IPS-20b (cell line): ENCODE measurements around the gene RUNX3.
"Not testable (repeated sequence)": the region's sequence is repeated elsewhere in the genome, so short reads cannot be mapped to it uniquely, and the experiment has no call there.

Source experiments
- H3K27ac ChIP-seq: one replicate; pipeline ENCODE4 v1.5.1; 2013; ENCODE audit warnings: low read length
- H3K27me3 ChIP-seq: 2 replicates; pipeline ENCODE4 v1.6.1; 2013; ENCODE audit warnings: mild to moderate bottlenecking, low read length, inconsistent platforms; ENCODE audit not compliant: insufficient read depth
- H3K36me3 ChIP-seq: 2 replicates; pipeline ENCODE4 v1.6.1; 2013; ENCODE audit warnings: low read depth, mild to moderate bottlenecking, inconsistent platforms, low read length, moderate library complexity; ENCODE audit not compliant: insufficient read depth
- H3K4me1 ChIP-seq: 2 replicates; pipeline ENCODE4 v1.6.1; 2013; ENCODE audit warnings: mild to moderate bottlenecking, control low read depth, inconsistent platforms, low read length, moderate library complexity; ENCODE audit not compliant: insufficient read depth
- H3K4me3 ChIP-seq: 2 replicates; pipeline ENCODE4 v1.5.1; 2013; ENCODE audit warnings: mild to moderate bottlenecking, low read length, inconsistent platforms
- H3K9ac ChIP-seq: 2 replicates; pipeline ENCODE4 v1.6.1; 2013; ENCODE audit warnings: low read depth, mild to moderate bottlenecking, inconsistent platforms, low read length, moderate library complexity
- H3K9me3 ChIP-seq: 2 replicates; pipeline ENCODE4 v1.6.1; 2013; ENCODE audit warnings: mild to moderate bottlenecking, low read depth, low read length, inconsistent platforms; ENCODE audit not compliant: insufficient read depth

Gene RUNX3

GRCh38 chr1:24930260-24931145, at the start of gene RUNX3:
TSS of gene RUNX3 (minus strand) at chr1:24930276. CDS start at chr1:24929868, 408 bp downstream.
- Histone ChIP-seq H3K27me3 (peaks cover 98% of the 10 kb centered on the region), H3K9me3 (no peaks in the 10 kb centered on the region; the same call in 1 of the 2 replicates), H3K36me3 (no peaks in the 10 kb centered on the region), H3K9ac (no peak within 1 kb of the TSS), H3K4me3 (peak within 1 kb of the TSS; percentile 60), H3K4me1 (peaks cover 35% of the 10 kb centered on the region; the same call in 1 of the 2 replicates), H3K27ac (no peak within 1 kb of the TSS)

- H3K27ac ChIP-seq, H3K4me1 ChIP-seq, H3K4me3 ChIP-seq, H3K36me3 ChIP-seq, H3K27me3 ChIP-seq, H3K9ac ChIP-seq: not testable (repeated sequence)
- H3K9me3 ChIP-seq: peaks cover 13% of the 10 kb centered on the region; the same call in 1 of the 2 replicates
These were observed 49.2 kb upstream of the RUNX3 start for GRCh38 chr1:24979232-24979631.

GRCh38 chr1:24978383-24979032, 48.4 kb upstream of the RUNX3 start:
- Histone ChIP-seq H3K36me3 (no peaks in the 10 kb centered on the region), H3K27me3 (no peaks in the 10 kb centered on the region), H3K4me1 (no peaks in the 10 kb centered on the region), H3K4me3 (no peak overlapping the region), H3K27ac (no peak overlapping the region), H3K9ac (no peak overlapping the region), H3K9me3 (peaks cover 13% of the 10 kb centered on the region; the same call in 1 of the 2 replicates)

GRCh38 chr1:24975391-24975790, 45.3 kb upstream of the RUNX3 start:
- Histone ChIP-seq H3K4me3 (no peak overlapping the region), H3K36me3 (no peaks in the 10 kb centered on the region), H3K27ac (no peak overlapping the region), H3K4me1 (peaks cover 15% of the 10 kb centered on the region), H3K27me3 (no peaks in the 10 kb centered on the region), H3K9ac (no peak overlapping the region), H3K9me3 (peaks cover 13% of the 10 kb centered on the region; the same call in 1 of the 2 replicates)

GRCh38 chr1:24973315-24973714, 43.2 kb upstream of the RUNX3 start:
- Histone ChIP-seq H3K27me3 (no peaks in the 10 kb centered on the region), H3K4me3 (no peak overlapping the region), H3K27ac (no peak overlapping the region), H3K36me3 (no peaks in the 10 kb centered on the region), H3K4me1 (peaks cover 15% of the 10 kb centered on the region), H3K9me3 (peaks cover 13% of the 10 kb centered on the region; the same call in 1 of the 2 replicates), H3K9ac (no peak overlapping the region)

- peaks cover 15% of the 10 kb centered on the region for H3K4me1 ChIP-seq
- H3K36me3 ChIP-seq: no peaks in the 10 kb centered on the region
- H3K27ac ChIP-seq: no peak overlapping the region
- peaks cover 13% of the 10 kb centered on the region; the same call in 1 of the 2 replicates for H3K9me3 ChIP-seq
- no peaks in the 10 kb centered on the region for H3K27me3 ChIP-seq
- no peak overlapping the region; the same call in 1 of the 2 replicates for H3K9ac ChIP-seq
- no peak overlapping the region for H3K4me3 ChIP-seq
These were observed 42.8 kb upstream of the RUNX3 start for GRCh38 chr1:24972915-24973242.

GRCh38 chr1:24972221-24972914, 42.3 kb upstream of the RUNX3 start:
- Histone ChIP-seq H3K4me3 (no peak overlapping the region), H3K9me3 (peaks cover 13% of the 10 kb centered on the region; the same call in 1 of the 2 replicates), H3K9ac (peak overlapping the region; percentile 41; the same call in 1 of the 2 replicates), H3K27ac (no peak overlapping the region), H3K36me3 (no peaks in the 10 kb centered on the region), H3K27me3 (no peaks in the 10 kb centered on the region), H3K4me1 (peaks cover 15% of the 10 kb centered on the region)

- Histone ChIP-seq H3K4me1 (peaks cover 15% of the 10 kb centered on the region), H3K27ac (no peak overlapping the region), H3K27me3 (no peaks in the 10 kb centered on the region), H3K4me3 (no peak overlapping the region), H3K36me3 (no peaks in the 10 kb centered on the region), H3K9ac (no peak overlapping the region), H3K9me3 (peaks cover 8% of the 10 kb centered on the region; the same call in 1 of the 2 replicates)
These were observed 41.1 kb upstream of the RUNX3 start for GRCh38 chr1:24970926-24971875.

GRCh38 chr1:24970399-24970753, 40.3 kb upstream of the RUNX3 start:
- H3K4me1 ChIP-seq: peaks cover 15% of the 10 kb centered on the region
- no peak overlapping the region for H3K9ac ChIP-seq
- no peaks in the 10 kb centered on the region for H3K27me3 ChIP-seq
- no peak overlapping the region for H3K27ac ChIP-seq
- H3K36me3 ChIP-seq: no peaks in the 10 kb centered on the region
- no peak overlapping the region for H3K4me3 ChIP-seq
- peaks cover 3% of the 10 kb centered on the region; the same call in 1 of the 2 replicates for H3K9me3 ChIP-seq

- no peak overlapping the region for H3K27ac ChIP-seq
- H3K9ac ChIP-seq: no peak overlapping the region
- no peak overlapping the region for H3K4me3 ChIP-seq
- H3K36me3 ChIP-seq: no peaks in the 10 kb centered on the region
- H3K9me3 ChIP-seq: no peaks in the 10 kb centered on the region; the same call in 1 of the 2 replicates
- no peaks in the 10 kb centered on the region for H3K27me3 ChIP-seq
- peaks cover 15% of the 10 kb centered on the region for H3K4me1 ChIP-seq
These were observed 39.7 kb upstream of the RUNX3 start for GRCh38 chr1:24969596-24970398.
